Stimulated activated CD8-positive, alpha-beta memory T cell treated with anti-CD3 and anti-CD28 coated beads, Interleukin-4, amount 100 ng/mL, for 1 hour (primary cell): Measurements from ENCODE around the gene KCTD14.
"Not testable (repeated sequence)": the region's sequence is repeated elsewhere in the genome, so short reads cannot be mapped to it uniquely, and the experiment has no call there.

Experiments used
- DNase-seq, 2 donors: peaks; one replicate each; pipeline ENCODE4 v3.0.0-alpha.2; 2020; ENCODE audit warnings: low read depth in 2 of 2, low spot score in 1 of 2

The KCTD14 gene

DNA sequence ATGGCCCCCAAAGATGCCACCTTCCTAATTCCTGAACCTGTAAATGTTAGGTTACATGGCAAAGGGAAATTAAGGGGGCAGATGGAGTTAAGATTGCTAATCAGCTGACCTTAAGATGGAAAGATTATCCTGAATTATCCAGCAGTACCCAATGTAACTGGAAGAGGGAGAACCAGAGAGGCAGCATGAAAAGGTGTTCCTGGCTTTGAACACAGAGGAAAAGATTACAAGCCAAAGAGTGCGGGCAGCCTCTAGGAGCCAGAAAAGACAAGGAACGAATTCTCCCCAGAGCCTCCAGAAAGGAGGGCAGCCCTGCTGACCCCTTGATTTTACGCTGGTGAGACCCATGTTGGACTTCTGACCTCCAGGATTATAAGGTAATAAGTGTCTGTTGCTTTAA is 25.5 kb upstream of the KCTD14 start:
- DNase-seq: no peak

GRCh38 chr11:78046486-78046854 is 23.4 kb upstream of the KCTD14 start:
- no peak for DNase-seq

DNA sequence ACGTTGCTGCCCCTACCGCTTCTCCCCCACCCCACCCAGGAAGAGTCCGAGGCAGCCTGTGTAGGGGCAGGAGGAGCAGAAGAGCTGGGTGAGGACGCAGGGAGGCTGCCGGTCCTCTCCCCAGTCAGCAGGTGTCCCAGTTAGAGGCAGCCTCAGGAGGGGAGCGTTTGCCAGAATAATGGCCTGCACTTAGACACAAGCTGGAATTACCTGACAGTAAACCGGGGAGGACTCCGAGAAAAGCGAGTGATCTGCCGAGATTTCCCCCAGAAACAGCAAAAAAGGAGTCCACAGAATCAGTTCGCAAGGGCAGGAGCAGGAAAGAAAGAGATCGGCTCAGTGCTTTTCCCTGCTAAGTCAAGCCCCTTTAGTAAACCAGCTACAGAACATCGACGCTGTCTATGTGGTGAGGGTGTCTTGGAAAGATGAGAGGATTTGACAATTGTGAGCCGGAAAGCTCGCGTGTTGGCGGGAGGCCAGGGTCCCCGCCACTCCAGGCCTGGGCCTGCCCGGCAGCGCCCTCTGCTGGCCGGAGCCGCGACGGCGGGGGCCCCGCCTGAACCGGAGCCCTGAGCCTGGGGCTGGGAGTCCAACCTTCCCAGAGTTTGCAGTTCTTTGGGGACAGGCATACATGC is 22.9 kb upstream of the KCTD14 start:
- DNase-seq: peak; percentile 37 to 55

DNA sequence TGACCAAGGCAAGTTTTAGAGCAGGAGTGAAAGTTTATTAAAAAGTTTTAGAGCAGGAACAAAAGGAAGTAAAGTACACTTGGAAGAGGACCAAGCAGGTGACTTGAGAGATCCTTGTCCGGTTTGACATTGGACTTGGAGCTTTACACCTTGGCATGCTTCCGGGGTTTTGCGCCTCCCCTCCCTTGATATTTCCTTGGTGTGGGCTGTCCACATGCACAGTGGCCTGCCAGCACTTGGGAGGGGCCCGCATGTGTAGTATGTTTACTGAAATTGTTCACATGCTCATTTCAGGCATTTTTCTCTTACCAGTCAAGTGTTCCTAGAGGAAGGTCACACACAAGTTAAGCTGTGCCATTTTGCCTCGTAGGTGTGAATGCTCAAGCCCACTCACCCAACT is 21.6 kb upstream of the KCTD14 start:
- no peak for DNase-seq

- DNase-seq: no peak
Measured at GRCh38 chr11:78041843-78042440, 18.9 kb upstream of the KCTD14 start.

DNA sequence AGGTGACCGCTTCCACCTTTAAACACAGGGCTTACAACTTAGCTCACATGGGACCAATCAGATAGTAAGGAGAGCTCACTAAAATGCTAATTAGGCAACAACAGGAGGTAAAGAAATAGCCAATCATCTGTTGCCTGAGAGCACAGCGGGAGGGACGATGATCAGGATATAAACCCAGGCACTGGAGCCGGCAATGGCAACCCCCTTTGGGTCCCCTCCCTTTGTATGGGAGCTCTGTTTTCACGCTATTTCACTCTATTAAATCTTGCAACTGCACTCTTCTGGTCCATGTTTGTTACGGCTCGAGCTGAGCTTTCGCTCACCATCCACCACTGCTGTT is 18.3 kb upstream of the KCTD14 start:
- DNase-seq: not testable (repeated sequence)

DNA sequence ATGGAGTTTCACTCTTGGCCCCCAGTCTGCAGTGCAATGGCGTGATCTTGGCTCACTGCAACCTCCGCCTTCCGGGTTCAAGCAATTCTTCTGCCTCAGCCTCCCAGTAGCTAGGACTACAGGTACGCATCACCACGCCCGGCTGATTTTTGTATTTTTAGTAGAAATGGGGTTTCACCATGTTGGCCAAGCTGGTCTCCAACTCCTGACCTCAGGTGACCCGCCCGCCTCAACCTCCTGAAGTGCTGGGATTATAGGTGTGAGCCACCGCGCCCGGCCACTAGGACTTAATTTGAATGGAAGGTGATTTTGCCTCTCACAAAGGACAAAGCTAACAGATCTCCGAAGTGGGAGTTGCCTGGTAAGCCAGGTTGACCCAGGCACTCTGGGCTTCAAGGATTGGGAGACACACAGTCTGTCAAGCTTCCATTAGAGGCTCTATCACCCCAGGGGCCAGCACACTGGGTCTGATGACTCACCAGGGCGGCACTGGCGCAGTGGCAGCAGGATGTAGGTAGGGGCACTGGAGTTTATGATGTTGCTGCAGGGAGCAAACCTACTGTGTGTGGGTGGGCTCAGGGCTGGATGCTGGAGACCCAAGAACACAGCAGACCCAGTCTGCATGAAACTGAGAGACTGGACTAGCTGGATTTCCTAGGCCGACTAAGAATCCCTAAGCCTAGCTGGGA is 17.8 kb upstream of the KCTD14 start:
- DNase-seq: no peak

DNA sequence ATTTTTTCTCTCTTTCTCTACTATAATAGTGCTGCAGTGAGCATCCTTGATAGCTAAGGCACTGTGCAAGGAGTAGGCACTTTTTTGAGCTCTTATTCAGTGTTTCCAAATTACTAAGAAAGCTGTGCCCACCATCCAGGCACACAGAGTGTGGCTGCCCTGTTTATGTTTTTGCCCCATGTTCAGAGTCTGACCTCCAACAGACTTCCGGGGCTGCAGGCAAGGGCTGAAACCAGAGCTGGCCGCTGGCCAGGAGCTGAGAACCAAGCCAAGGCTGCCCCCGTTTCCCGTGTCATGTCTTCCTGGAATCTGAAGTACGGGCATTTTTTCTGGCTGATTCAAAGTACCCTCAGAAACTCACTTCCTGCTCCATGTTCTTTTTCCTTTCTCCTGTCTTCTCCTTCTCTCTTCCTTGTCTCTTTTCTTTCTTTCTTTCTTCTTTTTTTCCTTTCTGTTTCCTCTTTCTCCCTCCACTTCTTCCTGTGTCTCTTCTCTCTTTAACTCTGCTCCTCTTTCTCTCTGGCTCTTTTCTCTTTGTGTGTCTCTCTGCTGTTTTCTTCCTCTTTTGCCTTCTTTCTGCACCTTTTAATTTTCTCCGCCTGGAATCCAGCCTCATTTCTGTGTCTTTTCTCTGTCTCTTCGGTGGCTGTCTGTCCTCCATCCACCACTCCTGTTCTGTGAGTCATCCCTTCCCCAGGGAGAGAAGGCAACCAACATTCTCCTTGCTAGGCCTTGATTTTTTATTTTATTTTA is 17.0 kb upstream of the KCTD14 start:
- no peak for DNase-seq

- DNase-seq: no peak
Measured at GRCh38 chr11:78039391-78039918, 16.4 kb upstream of the KCTD14 start.

DNA sequence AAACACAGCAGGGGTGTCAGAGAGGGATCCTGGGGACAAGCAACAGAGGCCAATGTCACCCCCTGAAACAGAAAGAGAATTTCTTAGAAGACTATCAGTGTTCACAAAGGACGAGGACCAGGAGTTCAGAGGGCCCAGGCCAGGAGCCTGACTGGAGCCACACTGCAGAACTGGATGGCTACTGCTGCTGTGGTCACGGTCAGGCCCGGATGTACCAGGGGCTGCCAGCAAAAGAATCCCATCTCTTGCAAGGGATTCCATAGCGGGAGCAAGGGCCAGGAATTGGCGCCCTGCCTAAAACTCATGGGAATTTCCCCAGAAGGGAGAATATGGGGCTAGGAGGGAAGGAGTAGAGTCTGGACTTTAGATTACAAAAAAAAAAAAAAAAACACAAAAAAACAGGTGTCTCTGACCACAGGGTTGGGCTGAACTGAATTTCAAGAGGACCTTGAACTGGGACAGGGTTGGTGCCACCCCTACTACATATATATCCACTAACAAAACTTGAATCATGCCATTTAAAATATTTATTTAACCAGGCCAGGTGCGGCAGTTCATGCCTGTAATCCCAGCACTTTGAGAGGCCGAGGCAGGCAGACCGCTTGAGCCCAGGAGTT is 15.7 kb upstream of the KCTD14 start:
- DNase-seq: no peak

DNA sequence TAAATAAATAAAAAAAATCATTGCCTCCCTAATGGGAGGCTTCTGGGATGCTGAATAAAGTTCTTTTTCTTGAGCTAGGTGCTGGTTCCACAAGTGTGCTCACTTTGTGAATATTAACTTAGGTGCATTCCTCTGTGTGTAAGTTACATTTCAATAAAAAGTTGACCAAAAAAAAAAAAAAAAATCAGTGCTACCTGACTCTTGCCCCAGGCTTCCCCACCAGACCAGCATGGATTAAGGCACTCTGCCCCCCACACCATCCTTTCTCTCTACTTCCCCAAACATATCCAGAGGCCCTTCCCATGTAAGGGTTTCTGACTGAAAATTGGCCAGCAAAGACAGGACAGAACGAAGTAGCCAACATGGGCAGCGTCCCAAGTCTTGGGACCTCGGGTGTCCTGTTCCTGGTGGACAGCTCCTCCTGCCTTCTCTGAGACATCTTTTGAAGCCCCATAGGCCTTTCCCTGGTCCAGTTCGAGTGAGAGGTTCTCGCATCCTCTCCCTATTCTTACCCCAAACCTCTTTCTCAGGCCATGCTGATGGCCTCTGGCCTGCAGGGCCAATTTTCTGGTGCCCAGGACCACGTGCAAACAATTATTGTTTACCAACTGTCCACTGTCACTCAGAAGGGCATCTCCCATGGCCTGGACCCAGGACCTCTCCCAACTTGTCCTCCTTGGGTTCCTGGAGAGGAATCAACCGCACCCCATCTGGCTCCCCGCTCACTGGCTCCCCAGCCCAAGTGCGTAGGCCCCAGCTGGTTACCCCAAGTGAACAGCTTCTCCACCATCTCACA is 14.9 kb upstream of the KCTD14 start:
- DNase-seq: no peak

DNA sequence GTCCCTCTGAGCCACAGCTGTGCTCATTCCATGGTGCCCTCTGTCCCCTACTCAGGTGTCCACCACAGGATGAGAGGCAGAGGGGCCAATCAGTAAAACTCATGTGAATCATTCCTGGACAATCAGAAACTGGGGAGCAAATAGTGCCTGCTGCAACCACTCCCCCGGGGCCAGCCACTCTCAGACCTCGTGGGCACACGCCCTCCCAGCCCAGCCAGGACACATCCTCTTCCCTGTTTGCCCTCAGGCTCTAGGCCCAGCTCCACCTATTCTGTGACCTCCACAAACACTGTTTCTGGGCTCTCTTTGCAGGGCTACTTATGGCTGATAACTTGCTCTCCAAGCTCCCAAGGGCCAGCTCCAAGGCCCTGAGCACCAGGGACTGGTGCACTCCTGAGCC is 14.0 kb upstream of the KCTD14 start:
- no peak for DNase-seq

DNA sequence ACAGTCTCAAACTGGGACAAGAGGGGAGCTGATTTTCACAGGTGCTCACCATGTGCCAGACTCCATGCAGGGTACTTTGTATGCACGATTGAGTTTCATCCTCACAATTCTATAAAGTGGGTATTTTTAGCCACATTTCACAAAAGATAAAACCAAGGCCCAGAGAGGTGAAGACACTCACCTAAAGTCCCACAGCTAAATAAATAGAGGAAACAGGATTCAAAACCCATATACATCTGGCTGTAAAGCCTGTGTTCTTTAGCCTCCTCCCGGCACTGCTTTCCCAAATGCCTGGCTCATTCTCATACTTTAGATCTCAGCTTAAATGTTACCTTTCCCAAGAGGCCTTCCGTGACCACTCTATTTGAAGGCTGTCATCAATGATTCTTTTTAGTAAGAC is 13.2 kb upstream of the KCTD14 start:
- DNase-seq: no peak

- DNase-seq: no peak
Measured at GRCh38 chr11:78034623-78035022, 11.5 kb upstream of the KCTD14 start.

GRCh38 chr11:78033040-78033439 is 10.0 kb upstream of the KCTD14 start:
- no peak for DNase-seq

DNA sequence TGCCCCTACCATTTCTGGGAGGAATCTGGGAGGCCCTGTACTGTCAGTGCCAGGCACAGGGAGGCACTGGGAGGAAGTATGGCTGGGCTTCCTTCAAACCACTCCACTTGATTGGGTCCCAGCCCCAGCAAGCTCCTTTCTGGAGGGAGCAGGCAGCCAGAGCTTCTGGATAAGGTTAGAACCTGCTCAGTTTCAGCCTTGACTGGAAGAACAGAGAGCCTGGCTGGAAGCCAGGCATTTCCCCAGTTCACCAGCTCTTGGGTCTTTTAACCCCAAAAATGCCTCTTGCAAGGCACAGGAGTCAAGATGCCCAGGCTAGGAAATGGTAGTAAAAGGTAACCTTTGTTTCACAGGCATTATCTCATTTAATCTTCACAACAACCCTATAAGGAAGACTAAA is 9.0 kb upstream of the KCTD14 start:
- no peak for DNase-seq

GRCh38 chr11:78031629-78032028 is 8.6 kb upstream of the KCTD14 start:
- DNase-seq: no peak

GRCh38 chr11:78030429-78031325 is 7.6 kb upstream of the KCTD14 start:
- DNase-seq: no peak

- not testable (repeated sequence) for DNase-seq
Measured at GRCh38 chr11:78028423-78028822, 5.3 kb upstream of the KCTD14 start.

DNA sequence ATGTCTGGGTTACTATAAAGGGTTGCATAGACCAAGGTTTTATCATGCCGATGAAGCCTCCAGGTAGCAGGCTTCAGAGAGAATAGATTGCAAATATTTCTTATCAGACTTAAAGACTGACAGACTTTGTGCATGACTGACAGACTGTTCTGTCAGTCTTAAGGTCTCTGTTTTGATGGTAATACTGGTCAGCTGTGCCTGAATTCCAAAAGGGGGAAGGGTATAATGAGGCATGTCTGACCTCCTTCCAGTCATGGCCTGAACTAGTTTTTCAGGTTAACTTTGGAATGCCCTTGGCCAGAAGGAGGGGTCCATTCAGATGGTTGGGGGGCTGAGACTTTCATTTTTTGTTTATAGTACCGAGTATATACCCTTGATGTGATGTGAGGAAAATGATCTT is 4.7 kb upstream of the KCTD14 start:
- no peak for DNase-seq
